ENCODE data around the gene INSL3. TPM values are rescaled to one million over a fixed set of nuclear protein-coding genes. Genes with fewer than 3 reads are reported as not detected.

INSL3 gene
- polyA plus RNA-seq, 3 donors, result 0.25 to 1.7 (median 0.64) TPM

DNA sequence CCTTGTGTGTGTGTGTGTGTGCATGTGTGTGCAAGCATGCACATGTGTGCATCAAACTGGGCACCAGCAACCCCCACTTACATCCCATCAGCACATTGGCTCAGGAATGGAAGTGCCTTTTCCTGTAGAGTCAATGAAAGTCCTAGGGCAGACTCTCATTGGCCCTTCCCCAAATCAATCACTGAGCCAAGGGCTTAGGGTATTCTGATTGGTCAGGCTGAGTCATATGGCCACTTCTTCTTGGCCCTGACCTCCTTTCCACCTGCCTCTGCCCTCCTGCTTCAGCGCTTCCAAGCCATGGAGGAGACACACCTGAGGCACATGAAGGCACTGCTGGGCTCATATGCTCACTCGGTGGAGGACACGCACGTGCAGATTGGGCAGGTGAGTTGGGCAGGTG lies 49.1 kb downstream of the INSL3 start:
- WGBS (ENCODE audit: insufficient coverage), result 95% methylated on average over 4 of the region's 4 CpGs
- Mint-ChIP-seq H3K9me3 (peaks cover 0 to 2% (median 0%) of the 10 kb centered on the region in 7 donors), H3K27ac (peak overlapping the region in 2 of 7 donors; percentile 15 to 16), H3K4me3 (no peak overlapping the region), H3K4me1 (peaks cover 2% of the 10 kb centered on the region), H3K27me3 (ENCODE audit: low read depth in 3 of 3) (no peaks in the 10 kb centered on the region), H3K36me3 (peaks cover 71 to 93% of the 10 kb centered on the region in 2 donors)
- Histone ChIP-seq H3K9me3 (replicated peaks in 1 of 2; ENCODE audit: control insufficient read depth in 1 of 2, insufficient read depth in 1 of 2, low read length in 2 of 2) (no peaks in the 10 kb centered on the region), H3K4me3 (replicated peaks in 1 of 3; ENCODE audit: low read depth in 2 of 3, low read length in 3 of 3) (no peak overlapping the region), H3K4me2 (replicated peaks; ENCODE audit: extremely low read depth, low read length, poor library complexity, severe bottlenecking) (no peak overlapping the region), H4K20me1 (ENCODE audit: insufficient read depth, low read length) (peaks cover 8% of the 10 kb centered on the region), H3K79me2 (ENCODE audit: insufficient read depth, low read length) (no peaks in the 10 kb centered on the region), H3K9ac (ENCODE audit: insufficient read depth, low read length, poor library complexity, severe bottlenecking) (no peak overlapping the region), H3K27me3 (ENCODE audit: control insufficient read depth in 2 of 2, insufficient read depth in 2 of 2, low read length in 2 of 2) (no peaks in the 10 kb centered on the region), H2AFZ (ENCODE audit: insufficient read depth, low read depth, low read length, poor library complexity, severe bottlenecking) (no peak overlapping the region), H3K27ac (ENCODE audit: low read depth in 1 of 2, low read length in 2 of 2) (no peak overlapping the region), H3K4me1 (ENCODE audit: control insufficient read depth in 1 of 2, insufficient read depth in 2 of 2, low read length in 2 of 2) (no peaks in the 10 kb centered on the region), H3K36me3 (replicated peaks in 1 of 2; ENCODE audit: control insufficient read depth in 1 of 2, insufficient read depth in 2 of 2, low read length in 2 of 2) (peaks cover 74 to 92% of the 10 kb centered on the region in 2 donors)
- TF ChIP-seq, protein P1, sequence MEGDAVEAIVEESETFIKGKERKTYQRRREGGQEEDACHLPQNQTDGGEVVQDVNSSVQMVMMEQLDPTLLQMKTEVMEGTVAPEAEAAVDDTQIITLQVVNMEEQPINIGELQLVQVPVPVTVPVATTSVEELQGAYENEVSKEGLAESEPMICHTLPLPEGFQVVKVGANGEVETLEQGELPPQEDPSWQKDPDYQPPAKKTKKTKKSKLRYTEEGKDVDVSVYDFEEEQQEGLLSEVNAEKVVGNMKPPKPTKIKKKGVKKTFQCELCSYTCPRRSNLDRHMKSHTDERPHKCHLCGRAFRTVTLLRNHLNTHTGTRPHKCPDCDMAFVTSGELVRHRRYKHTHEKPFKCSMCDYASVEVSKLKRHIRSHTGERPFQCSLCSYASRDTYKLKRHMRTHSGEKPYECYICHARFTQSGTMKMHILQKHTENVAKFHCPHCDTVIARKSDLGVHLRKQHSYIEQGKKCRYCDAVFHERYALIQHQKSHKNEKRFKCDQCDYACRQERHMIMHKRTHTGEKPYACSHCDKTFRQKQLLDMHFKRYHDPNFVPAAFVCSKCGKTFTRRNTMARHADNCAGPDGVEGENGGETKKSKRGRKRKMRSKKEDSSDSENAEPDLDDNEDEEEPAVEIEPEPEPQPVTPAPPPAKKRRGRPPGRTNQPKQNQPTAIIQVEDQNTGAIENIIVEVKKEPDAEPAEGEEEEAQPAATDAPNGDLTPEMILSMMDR (IDR thresholded peaks at IDR 0.05), result no peak
- intact Hi-C loops (cut with micrococcal nuclease), result no loop called here
- peak in 1 of 3 donors; percentile 31 for DNase-seq

DNA sequence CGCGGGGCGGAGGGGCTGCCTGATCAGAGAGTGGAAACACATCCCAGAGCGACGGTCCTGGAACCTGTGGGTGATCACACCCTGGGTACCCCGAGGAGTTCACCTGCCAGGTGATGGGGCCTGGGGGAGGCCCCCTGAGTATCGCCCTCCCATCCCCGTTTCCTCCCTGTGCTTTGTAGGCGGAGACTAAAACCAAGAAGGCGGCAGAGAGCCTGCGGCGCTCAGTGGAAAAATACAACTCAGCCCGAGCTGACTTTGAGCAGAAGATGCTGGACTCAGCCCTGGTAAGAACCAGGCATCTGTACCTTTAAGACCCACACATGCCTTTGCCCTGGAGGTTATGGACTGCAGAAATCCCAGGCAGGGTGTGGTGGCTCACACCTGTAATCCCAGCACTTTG lies 50.7 kb downstream of the INSL3 start:
- Mint-ChIP-seq H3K27ac (no peak overlapping the region), H3K36me3 (peaks cover 66 to 93% of the 10 kb centered on the region in 2 donors), H3K4me3 (peak overlapping the region in 1 of 2 donors; percentile 41), H3K9me3 (peaks cover 0 to 3% (median 0%) of the 10 kb centered on the region in 7 donors), H3K27me3 (ENCODE audit: low read depth in 3 of 3) (no peaks in the 10 kb centered on the region), H3K4me1 (peaks cover 7% of the 10 kb centered on the region)
- intact Hi-C loops (cut with micrococcal nuclease), result no loop called here
- Histone ChIP-seq H3K4me2 (replicated peaks; ENCODE audit: extremely low read depth, low read length, poor library complexity, severe bottlenecking) (no peak overlapping the region), H3K79me2 (ENCODE audit: insufficient read depth, low read length) (no peaks in the 10 kb centered on the region), H2AFZ (ENCODE audit: insufficient read depth, low read depth, low read length, poor library complexity, severe bottlenecking) (no peak overlapping the region), H3K4me1 (ENCODE audit: control insufficient read depth in 1 of 2, insufficient read depth in 2 of 2, low read length in 2 of 2) (peaks cover 9 to 12% of the 10 kb centered on the region in 2 donors), H3K9me3 (replicated peaks in 1 of 2; ENCODE audit: control insufficient read depth in 1 of 2, insufficient read depth in 1 of 2, low read length in 2 of 2) (no peaks in the 10 kb centered on the region), H4K20me1 (ENCODE audit: insufficient read depth, low read length) (peaks cover 5% of the 10 kb centered on the region), H3K27me3 (ENCODE audit: control insufficient read depth in 2 of 2, insufficient read depth in 2 of 2, low read length in 2 of 2) (no peaks in the 10 kb centered on the region), H3K36me3 (replicated peaks in 1 of 2; ENCODE audit: control insufficient read depth in 1 of 2, insufficient read depth in 2 of 2, low read length in 2 of 2) (peaks cover 65 to 86% of the 10 kb centered on the region in 2 donors), H3K4me3 (replicated peaks in 1 of 3; ENCODE audit: low read depth in 2 of 3, low read length in 3 of 3) (no peak overlapping the region), H3K9ac (ENCODE audit: insufficient read depth, low read length, poor library complexity, severe bottlenecking) (no peak overlapping the region), H3K27ac (ENCODE audit: low read depth in 1 of 2, low read length in 2 of 2) (no peak overlapping the region)
- 92% methylated on average over 13 of the region's 13 CpGs for WGBS (ENCODE audit: insufficient coverage)
- TF ChIP-seq, protein P1 (IDR thresholded peaks at IDR 0.05), result no peak
- no peak for DNase-seq

Data from CD14-positive monocyte (primary cell).